HepG2 (cell line): ENCODE data around the gene SCNM1. TPM values are rescaled to one million over a fixed set of nuclear protein-coding genes. Genes with fewer than 3 reads are reported as not detected.

ENCODE experiments used
- CBX2 ChIP-seq, 2 experiments: fragments of 200-600 bp in 1 of 2; sonication (generic); formaldehyde crosslinking in 1 of 2; IDR thresholded peaks; 2 replicates each; pipeline versions ENCODE4 v1.7.0 to v1.8.1; 2018 to 2022; ENCODE audit warnings: low read depth in 2 of 2, low read length in 1 of 2, mild to moderate bottlenecking in 1 of 2, missing genetic modification reagents in 1 of 2
- FOXA1 ChIP-seq, 2 experiments: fragments of 450-650 bp in 1 of 2; sonication (generic) in 1 of 2; formaldehyde crosslinking in 1 of 2; IDR thresholded peaks; 2 replicates each; pipeline versions ENCODE4 v1.4.0 to v1.6.1; 2016 to 2020; ENCODE audit warnings: missing genetic modification reagents in 1 of 2
- FOXA3 ChIP-seq: IDR thresholded peaks from 2 replicates; pipeline ENCODE4 v1.6.1; 2016; ENCODE audit warnings: missing genetic modification reagents, missing compliant biosample characterization
- HNF4A ChIP-seq: sonication (generic); formaldehyde crosslinking; IDR thresholded peaks from 2 replicates; pipeline ENCODE4 v1.4.0; 2020; ENCODE audit warnings: missing genetic modification reagents
- IRX3 ChIP-seq: sonication (generic); formaldehyde crosslinking; IDR thresholded peaks from 2 replicates; pipeline ENCODE4 v1.8.1; 2023; ENCODE audit warnings: mild to moderate bottlenecking, low read depth, missing genetic modification reagents, borderline replicate concordance
- KMT2A ChIP-seq: sonication (generic); formaldehyde crosslinking; IDR thresholded peaks from 2 replicates; pipeline ENCODE4 v1.4.0; 2020; ENCODE audit warnings: missing genetic modification reagents
- PLRG1 ChIP-seq: fragments of 450-650 bp; conservative IDR thresholded peaks from 2 replicates; pipeline ENCODE4 v1.6.1; 2016
- POGK ChIP-seq: sonication (generic); formaldehyde crosslinking; conservative IDR thresholded peaks from 2 replicates; pipeline ENCODE4 v1.8.0; 2022; ENCODE audit warnings: mild to moderate bottlenecking, moderate library complexity, missing genetic modification reagents
- SNAPC2 ChIP-seq: sonication (generic); formaldehyde crosslinking; IDR thresholded peaks from 2 replicates; pipeline ENCODE4 v1.8.1; 2022; ENCODE audit warnings: mild to moderate bottlenecking, missing genetic modification reagents
- SP140L ChIP-seq: sonication (generic); formaldehyde crosslinking; IDR thresholded peaks from 2 replicates; pipeline ENCODE4 v1.4.0; 2020; ENCODE audit warnings: missing genetic modification reagents, borderline replicate concordance
- SRY ChIP-seq: sonication (generic); formaldehyde crosslinking; IDR thresholded peaks from 2 replicates; pipeline ENCODE4 v1.8.0; 2022; ENCODE audit warnings: mild to moderate bottlenecking, missing genetic modification reagents
- STAT5B ChIP-seq: sonication (generic); formaldehyde crosslinking; IDR thresholded peaks from 2 replicates; pipeline ENCODE4 v1.4.0; 2020; ENCODE audit warnings: missing genetic modification reagents
- THAP11 ChIP-seq: IDR thresholded peaks from 2 replicates; pipeline ENCODE4 v1.6.1; 2016; ENCODE audit warnings: missing biosample characterization, missing genetic modification reagents
- TOPORS ChIP-seq: sonication (generic); formaldehyde crosslinking; IDR thresholded peaks from 2 replicates; pipeline ENCODE4 v1.8.0; 2023; ENCODE audit warnings: mild to moderate bottlenecking, missing genetic modification reagents
- ZBTB49 ChIP-seq: sonication (generic); formaldehyde crosslinking; IDR thresholded peaks from 2 replicates; pipeline ENCODE4 v1.4.0; 2020; ENCODE audit warnings: missing genetic modification reagents, borderline replicate concordance
- ZFP36L2 ChIP-seq: sonication (generic); formaldehyde crosslinking; IDR thresholded peaks from 2 replicates; pipeline ENCODE4 v1.4.0; 2020; ENCODE audit warnings: missing genetic modification reagents
- ZNF232 ChIP-seq: sonication (generic); formaldehyde crosslinking; IDR thresholded peaks from 2 replicates; pipeline ENCODE4 v1.4.0; 2020; ENCODE audit warnings: missing genetic modification reagents, borderline replicate concordance
- ZNF382 ChIP-seq: sonication (generic); formaldehyde crosslinking; IDR thresholded peaks from 2 replicates; pipeline ENCODE4 v1.5.0; 2020; ENCODE audit warnings: missing genetic modification reagents, mild to moderate bottlenecking, borderline replicate concordance
- ZSCAN21 ChIP-seq: sonication (generic); formaldehyde crosslinking; IDR thresholded peaks from 2 replicates; pipeline ENCODE4 v1.8.0; 2022; ENCODE audit warnings: mild to moderate bottlenecking, missing genetic modification reagents, moderate library complexity, borderline replicate concordance
- polyA plus RNA-seq, 8 experiments: library from polyadenylated mRNA; depleted of rRNA in 3 of 8; stranded (reverse) in 7 of 8; unstranded in 1 of 8; fragments of >200 nt; fragmentation: Illumina TruSeq in 4 of 8; extraction: Trizol in 4 of 8; gene quantifications; 2 replicates each; pipeline versions ENCODE4 v1.2.1 to v1.2.3, GENCODE V29; 2011 to 2016; ENCODE audit warnings: low read depth in 4 of 8, missing spikeins in 1 of 8, mixed read lengths in 1 of 8; ENCODE audit not compliant: insufficient read depth in 1 of 8
- total RNA-seq, 5 experiments: library from RNA; depleted of rRNA; stranded (reverse); fragments of >200 nt; fragmentation: Illumina TruSeq; extraction: Trizol; gene quantifications; 2 replicates each; pipeline ENCODE4 v1.2.3, GENCODE V29; 2016; ENCODE audit warnings: low read depth in 1 of 5
- TF ChIP-seq, protein P1 (sequence below): sonication (generic); formaldehyde crosslinking; IDR thresholded peaks from 2 replicates; pipeline ENCODE4 v1.4.0; 2020; ENCODE audit warnings: missing genetic modification reagents
- TF ChIP-seq, protein P2 (sequence below): sonication (generic); formaldehyde crosslinking; IDR thresholded peaks from 2 replicates; pipeline ENCODE4 v1.4.0; 2020; ENCODE audit warnings: missing genetic modification reagents
- TF ChIP-seq, protein P3 (sequence below): conservative IDR thresholded peaks from 2 replicates; pipeline ENCODE4 v1.6.1; 2018; ENCODE audit warnings: missing genetic modification reagents

SCNM1 gene
- total and polyA plus RNA-seq, 2 of the 13 experiments (the other 11 are each of a cell fraction or from before 2014, with no cell fraction given) = 16.3 to 31.5 TPM

DNA sequence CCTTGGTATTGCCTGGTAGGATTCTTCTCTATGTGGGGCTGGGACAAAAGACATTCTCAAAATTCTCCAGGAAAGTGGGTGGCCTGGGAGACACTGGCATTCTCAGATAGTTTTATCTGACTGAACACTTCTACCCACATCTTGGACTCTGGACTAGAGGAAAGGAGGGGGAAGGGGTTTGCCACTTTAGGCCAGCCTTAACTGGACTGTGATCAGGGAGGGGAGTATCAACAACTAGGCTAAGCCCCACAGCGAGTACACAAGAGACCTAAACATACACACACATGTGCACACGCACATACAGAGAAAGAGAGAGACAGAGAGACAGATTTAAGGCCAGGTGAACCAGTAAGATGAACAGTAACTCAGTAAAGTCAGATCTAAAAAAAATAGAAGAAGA is 18.3 kb upstream of the SCNM1 start (continued):
- TF ChIP-seq, protein P1, sequence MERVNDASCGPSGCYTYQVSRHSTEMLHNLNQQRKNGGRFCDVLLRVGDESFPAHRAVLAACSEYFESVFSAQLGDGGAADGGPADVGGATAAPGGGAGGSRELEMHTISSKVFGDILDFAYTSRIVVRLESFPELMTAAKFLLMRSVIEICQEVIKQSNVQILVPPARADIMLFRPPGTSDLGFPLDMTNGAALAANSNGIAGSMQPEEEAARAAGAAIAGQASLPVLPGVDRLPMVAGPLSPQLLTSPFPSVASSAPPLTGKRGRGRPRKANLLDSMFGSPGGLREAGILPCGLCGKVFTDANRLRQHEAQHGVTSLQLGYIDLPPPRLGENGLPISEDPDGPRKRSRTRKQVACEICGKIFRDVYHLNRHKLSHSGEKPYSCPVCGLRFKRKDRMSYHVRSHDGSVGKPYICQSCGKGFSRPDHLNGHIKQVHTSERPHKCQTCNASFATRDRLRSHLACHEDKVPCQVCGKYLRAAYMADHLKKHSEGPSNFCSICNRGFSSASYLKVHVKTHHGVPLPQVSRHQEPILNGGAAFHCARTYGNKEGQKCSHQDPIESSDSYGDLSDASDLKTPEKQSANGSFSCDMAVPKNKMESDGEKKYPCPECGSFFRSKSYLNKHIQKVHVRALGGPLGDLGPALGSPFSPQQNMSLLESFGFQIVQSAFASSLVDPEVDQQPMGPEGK (CRISPR knock-in tag) = peak; percentile 36
- TF ChIP-seq SNAPC2 (CRISPR knock-in tag) = no peak
- TF ChIP-seq SRY = no peak
- TF ChIP-seq CBX2 (IDR thresholded peaks at IDR 0.05; ENCODE audit: low read depth, low read length) = no peak
- TF ChIP-seq CBX2 (CRISPR knock-in tag; IDR thresholded peaks at IDR 0.05; ENCODE audit: low read depth) = no peak
- peak; percentile 65 for TF ChIP-seq FOXA3 (CRISPR knock-in tag)
- TF ChIP-seq THAP11 = peak; percentile 35; the same call in 1 of the 2 replicates
- no peak for TF ChIP-seq ZBTB49 (CRISPR knock-in tag)
- no peak for TF ChIP-seq ZSCAN21 (CRISPR knock-in tag)
- TF ChIP-seq, protein P2, sequence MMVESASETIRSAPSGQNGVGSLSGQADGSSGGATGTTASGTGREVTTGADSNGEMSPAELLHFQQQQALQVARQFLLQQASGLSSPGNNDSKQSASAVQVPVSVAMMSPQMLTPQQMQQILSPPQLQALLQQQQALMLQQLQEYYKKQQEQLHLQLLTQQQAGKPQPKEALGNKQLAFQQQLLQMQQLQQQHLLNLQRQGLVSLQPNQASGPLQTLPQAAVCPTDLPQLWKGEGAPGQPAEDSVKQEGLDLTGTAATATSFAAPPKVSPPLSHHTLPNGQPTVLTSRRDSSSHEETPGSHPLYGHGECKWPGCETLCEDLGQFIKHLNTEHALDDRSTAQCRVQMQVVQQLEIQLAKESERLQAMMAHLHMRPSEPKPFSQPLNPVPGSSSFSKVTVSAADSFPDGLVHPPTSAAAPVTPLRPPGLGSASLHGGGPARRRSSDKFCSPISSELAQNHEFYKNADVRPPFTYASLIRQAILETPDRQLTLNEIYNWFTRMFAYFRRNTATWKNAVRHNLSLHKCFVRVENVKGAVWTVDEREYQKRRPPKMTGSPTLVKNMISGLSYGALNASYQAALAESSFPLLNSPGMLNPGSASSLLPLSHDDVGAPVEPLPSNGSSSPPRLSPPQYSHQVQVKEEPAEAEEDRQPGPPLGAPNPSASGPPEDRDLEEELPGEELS (CRISPR knock-in tag) = peak; percentile 49; the same call in 1 of the 2 replicates
- TF ChIP-seq STAT5B (CRISPR knock-in tag) = no peak
- TF ChIP-seq IRX3 (CRISPR knock-in tag) = no peak
- TF ChIP-seq ZNF232 (CRISPR knock-in tag) = no peak
- no peak for TF ChIP-seq KMT2A (CRISPR knock-in tag)
- TF ChIP-seq FOXA1 (IDR thresholded peaks at IDR 0.05) = no peak
- TF ChIP-seq FOXA1 (CRISPR knock-in tag; IDR thresholded peaks at IDR 0.05) = peak; percentile 67
- peak; percentile 92 for TF ChIP-seq HNF4A (CRISPR knock-in tag)
- no peak for TF ChIP-seq TOPORS
- TF ChIP-seq ZNF382 (CRISPR knock-in tag) = no peak
- TF ChIP-seq PLRG1 = no peak
- TF ChIP-seq ZFP36L2 (CRISPR knock-in tag) = no peak
- 0 out of 2 replicates have a peak, but pooled peaks have one; percentile 11 for TF ChIP-seq POGK (CRISPR knock-in tag)
- TF ChIP-seq SP140L (CRISPR knock-in tag) = no peak
- TF ChIP-seq, protein P3, sequence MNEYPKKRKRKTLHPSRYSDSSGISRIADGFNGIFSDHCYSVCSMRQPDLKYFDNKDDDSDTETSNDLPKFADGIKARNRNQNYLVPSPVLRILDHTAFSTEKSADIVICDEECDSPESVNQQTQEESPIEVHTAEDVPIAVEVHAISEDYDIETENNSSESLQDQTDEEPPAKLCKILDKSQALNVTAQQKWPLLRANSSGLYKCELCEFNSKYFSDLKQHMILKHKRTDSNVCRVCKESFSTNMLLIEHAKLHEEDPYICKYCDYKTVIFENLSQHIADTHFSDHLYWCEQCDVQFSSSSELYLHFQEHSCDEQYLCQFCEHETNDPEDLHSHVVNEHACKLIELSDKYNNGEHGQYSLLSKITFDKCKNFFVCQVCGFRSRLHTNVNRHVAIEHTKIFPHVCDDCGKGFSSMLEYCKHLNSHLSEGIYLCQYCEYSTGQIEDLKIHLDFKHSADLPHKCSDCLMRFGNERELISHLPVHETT (CRISPR knock-in tag) = no peak
